ENCODE results near the gene SPTSSA.

DNA sequence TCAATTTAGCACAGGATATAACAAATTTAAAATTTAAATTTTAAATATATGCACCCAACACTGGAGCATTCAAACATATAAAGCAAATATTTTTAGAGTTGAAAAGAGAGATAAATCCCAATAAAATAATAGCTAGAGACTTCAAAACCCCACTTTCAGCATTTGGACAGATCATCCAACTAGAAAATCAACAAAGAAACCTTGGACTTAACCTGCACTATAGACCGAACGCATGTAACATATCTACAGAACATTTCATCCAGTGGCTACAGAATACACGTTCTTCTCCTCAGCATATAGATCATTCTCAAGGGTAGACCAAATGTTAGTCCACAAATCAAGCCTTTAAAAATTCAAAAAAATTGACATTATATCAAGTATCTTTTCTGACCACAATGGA is 64.0 kb downstream of the SPTSSA start:
- no peak for TF ChIP-seq EZH2 (IDR thresholded peaks at IDR 0.05; ENCODE audit: borderline replicate concordance, insufficient read depth, low read depth, low read length, poor library complexity, severe bottlenecking)
- TF ChIP-seq, protein P1, sequence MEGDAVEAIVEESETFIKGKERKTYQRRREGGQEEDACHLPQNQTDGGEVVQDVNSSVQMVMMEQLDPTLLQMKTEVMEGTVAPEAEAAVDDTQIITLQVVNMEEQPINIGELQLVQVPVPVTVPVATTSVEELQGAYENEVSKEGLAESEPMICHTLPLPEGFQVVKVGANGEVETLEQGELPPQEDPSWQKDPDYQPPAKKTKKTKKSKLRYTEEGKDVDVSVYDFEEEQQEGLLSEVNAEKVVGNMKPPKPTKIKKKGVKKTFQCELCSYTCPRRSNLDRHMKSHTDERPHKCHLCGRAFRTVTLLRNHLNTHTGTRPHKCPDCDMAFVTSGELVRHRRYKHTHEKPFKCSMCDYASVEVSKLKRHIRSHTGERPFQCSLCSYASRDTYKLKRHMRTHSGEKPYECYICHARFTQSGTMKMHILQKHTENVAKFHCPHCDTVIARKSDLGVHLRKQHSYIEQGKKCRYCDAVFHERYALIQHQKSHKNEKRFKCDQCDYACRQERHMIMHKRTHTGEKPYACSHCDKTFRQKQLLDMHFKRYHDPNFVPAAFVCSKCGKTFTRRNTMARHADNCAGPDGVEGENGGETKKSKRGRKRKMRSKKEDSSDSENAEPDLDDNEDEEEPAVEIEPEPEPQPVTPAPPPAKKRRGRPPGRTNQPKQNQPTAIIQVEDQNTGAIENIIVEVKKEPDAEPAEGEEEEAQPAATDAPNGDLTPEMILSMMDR (IDR thresholded peaks at IDR 0.05) = no peak

Data from B cell (primary cell).